ENCODE results near the gene FUT4. TPM values are rescaled to one million over a fixed set of nuclear protein-coding genes. Genes with fewer than 3 reads are reported as not detected.
"Not testable (repeated sequence)": the region's sequence is repeated elsewhere in the genome, so short reads cannot be mapped to it uniquely, and the experiment has no call there.

FUT4 gene
- total RNA-seq, 1 donor from 2014 or later = 4.1 TPM

DNA sequence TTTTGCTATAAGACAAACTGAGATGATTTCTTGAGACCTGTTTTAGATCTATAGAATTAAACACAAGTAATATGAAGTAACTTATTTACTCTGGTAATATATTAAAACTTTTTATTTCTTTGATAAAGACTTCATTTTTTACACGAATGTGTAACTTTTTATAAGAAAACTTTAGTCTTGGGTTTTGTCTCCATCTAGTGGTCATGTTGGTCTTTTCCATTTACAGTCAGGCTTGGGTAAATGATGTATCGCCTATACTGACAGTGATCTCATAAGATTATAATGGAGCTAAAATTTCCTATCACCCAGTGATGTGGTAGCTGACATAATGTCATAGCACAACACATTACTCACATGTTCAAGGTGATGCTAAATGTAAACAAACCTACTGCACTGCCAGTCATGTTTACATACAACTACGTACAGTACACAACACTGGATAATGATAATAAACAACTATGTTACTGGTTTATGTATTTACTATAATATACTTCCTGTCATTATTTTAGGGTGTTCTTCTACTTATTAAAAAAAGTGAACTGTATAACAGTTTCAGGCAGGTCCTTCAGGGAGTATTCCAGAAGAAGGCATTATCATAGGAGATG lies 38.9 kb upstream of the FUT4 start:
- POLR2A ChIA-PET = no interaction called here
- Mint-ChIP-seq H3K27me3 (no peaks in the 10 kb centered on the region), H3K27ac (no peak overlapping the region), H3K36me3 (ENCODE audit: low read depth) (peaks cover 25% of the 10 kb centered on the region), H3K4me3 (no peak overlapping the region), H3K9me3 (no peaks in the 10 kb centered on the region), H3K4me1 (no peaks in the 10 kb centered on the region)
- intact Hi-C loops (cut with micrococcal nuclease) = loop anchor here (1.0 kb wide), 3 partner anchors 321 to 1270 kb away; no protein-coding TSS in a partner anchor
- peak; percentile 79 for TF ChIP-seq CTCF (IDR thresholded peaks at IDR 0.05)
- DNase-seq = no peak
- CTCF ChIA-PET = interaction anchor here (0.9 to 1.6 kb wide), 6 partner anchors 12 to 610 kb away, joined by 3 to 13 read pairs (median 4); no protein-coding TSS in a partner anchor
- ATAC-seq (ENCODE audit: low read depth) = peak; percentile 47

- H3K9me3 Mint-ChIP-seq; H3K27ac Mint-ChIP-seq; intact Hi-C loops (cut with micrococcal nuclease); ATAC-seq (ENCODE audit: low read depth); H3K36me3 Mint-ChIP-seq (ENCODE audit: low read depth); H3K4me3 Mint-ChIP-seq; DNase-seq; H3K4me1 Mint-ChIP-seq; POLR2A ChIA-PET; CTCF ChIA-PET: not testable (repeated sequence)
- peaks cover 13% of the 10 kb centered on the region for H3K27me3 Mint-ChIP-seq
Measured at GRCh38 chr11:94506513-94506912, 37.2 kb upstream of the FUT4 start.

GRCh38 chr11:94507485-94507884 lies 36.2 kb upstream of the FUT4 start:
- Mint-ChIP-seq H3K36me3 (ENCODE audit: low read depth) (peaks cover 4% of the 10 kb centered on the region), H3K27ac (no peak overlapping the region), H3K4me1 (peaks cover 7% of the 10 kb centered on the region), H3K9me3 (no peaks in the 10 kb centered on the region), H3K27me3 (peaks cover 21% of the 10 kb centered on the region), H3K4me3 (no peak overlapping the region)
- ChIA-PET POLR2A (interaction anchor here (1.2 kb wide), 1 partner anchor 57 kb away, joined by 3 read pairs; no protein-coding TSS in a partner anchor), CTCF (interaction anchor here (1.0 to 1.9 kb wide), 2 partner anchors 9 to 11 kb away, joined by 4 to 10 read pairs; no protein-coding TSS in a partner anchor)
- ATAC-seq (ENCODE audit: low read depth) (no peak), DNase-seq (no peak)
- TF ChIP-seq CTCF (IDR thresholded peaks at IDR 0.05) = no peak
- intact Hi-C loops (cut with micrococcal nuclease) = no loop called here

DNA sequence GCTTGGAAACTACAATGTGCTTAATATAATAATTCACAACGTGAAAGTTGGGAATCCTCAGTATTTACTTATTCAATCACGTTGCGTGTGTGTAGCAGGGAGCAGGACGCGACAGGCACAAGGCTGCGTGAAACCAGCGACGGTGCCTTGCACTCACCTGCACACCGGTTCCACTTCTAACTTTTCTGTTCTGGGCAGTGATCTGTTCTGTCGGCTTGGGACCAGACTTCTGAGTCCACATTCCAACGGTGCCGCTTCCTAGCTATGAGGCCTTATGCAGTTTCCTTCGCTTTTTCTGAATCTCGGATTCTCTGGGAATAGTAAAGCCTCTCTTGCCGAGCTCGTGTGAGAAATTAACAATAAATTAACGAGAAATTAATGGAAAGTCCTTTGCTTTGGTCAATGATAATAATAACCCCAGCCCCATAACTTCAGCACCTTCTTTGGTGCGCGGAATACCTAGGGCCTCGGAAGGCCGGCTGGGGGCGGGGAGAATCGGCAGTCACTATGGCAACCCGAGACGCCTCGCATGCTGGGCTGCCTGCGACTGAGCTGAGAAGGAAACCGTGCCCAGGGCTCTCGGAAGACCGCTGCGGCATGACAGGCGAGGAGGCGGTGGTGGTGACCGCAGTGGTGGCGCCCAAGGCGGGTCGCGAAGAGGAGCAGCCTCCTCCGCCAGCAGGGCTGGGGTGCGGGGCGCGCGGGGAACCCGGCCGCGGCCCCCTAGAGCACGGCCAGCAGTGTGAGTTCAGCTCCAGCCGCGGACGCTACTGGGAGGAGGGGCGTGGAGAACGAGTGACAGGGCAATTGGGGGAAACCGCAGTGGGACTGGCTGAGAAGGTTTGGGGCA lies 31.6 kb upstream of the FUT4 start, which contains the start of gene C11orf97:
TSS of gene C11orf97 (plus strand) at position 530 of the 850 bp plus-strand sequence. CDS start at position 598, 68 bp downstream.
- Mint-ChIP-seq H3K36me3 (ENCODE audit: low read depth) (no peaks in the 10 kb centered on the region), H3K4me1 (peaks cover 13% of the 10 kb centered on the region), H3K27ac (no peak within 1 kb of the TSS), H3K27me3 (peaks cover 36% of the 10 kb centered on the region), H3K9me3 (no peaks in the 10 kb centered on the region), H3K4me3 (peak within 1 kb of the TSS; percentile 77)
- ChIA-PET CTCF (interaction anchor here (0.6 to 1.1 kb wide), 4 partner anchors 8 to 1283 kb away, joined by 3 to 4 read pairs (median 3); no protein-coding TSS in a partner anchor), POLR2A (interaction anchor here (1.0 kb wide), 1 partner anchor 18 kb away, joined by 6 read pairs; the partner anchor contains the start of genes ANKRD49 and MRE11)
- TF ChIP-seq CTCF (IDR thresholded peaks at IDR 0.05) = no peak
- peak; percentile 30 for DNase-seq
- intact Hi-C loops (cut with micrococcal nuclease) = no loop called here
- ATAC-seq (ENCODE audit: low read depth) = peak; percentile 89

GRCh38 chr11:94513091-94513490 lies 30.6 kb upstream of the FUT4 start:
- DNase-seq (no peak), ATAC-seq (ENCODE audit: low read depth) (no peak)
- H3K4me3 Mint-ChIP-seq = no peak overlapping the region
- CTCF ChIA-PET = interaction anchor here (0.6 to 1.1 kb wide), 3 partner anchors 9 to 1282 kb away, joined by 3 to 4 read pairs (median 3); no protein-coding TSS in a partner anchor
- H3K36me3 Mint-ChIP-seq (ENCODE audit: low read depth) = no peaks in the 10 kb centered on the region
- peaks cover 13% of the 10 kb centered on the region for H3K4me1 Mint-ChIP-seq
- H3K27me3 Mint-ChIP-seq = peaks cover 36% of the 10 kb centered on the region
- no peak for TF ChIP-seq CTCF (IDR thresholded peaks at IDR 0.05)
- intact Hi-C loops (cut with micrococcal nuclease) = no loop called here
- no peak overlapping the region for H3K27ac Mint-ChIP-seq
- POLR2A ChIA-PET = no interaction called here
- H3K9me3 Mint-ChIP-seq = no peaks in the 10 kb centered on the region
